CD4-positive, alpha-beta T cell treated with Interleukin-1 beta for 1 hour (primary cell): Measurements from ENCODE around the gene AK8.
A peak's percentile ranks its signal among the peaks of the same experiment; 100 is the strongest.

ENCODE experiments used
- DNase-seq, 2 donors: peaks; one replicate each; pipeline ENCODE4 v3.0.0-alpha.2; 2020 to 2022

The AK8 gene

GRCh38 chr9:132824951-132825350, 53.1 kb downstream of the AK8 start:
- DNase-seq, result no peak

GRCh38 chr9:132824151-132824550, 53.9 kb downstream of the AK8 start:
- no peak for DNase-seq

- no peak for DNase-seq
Observed at GRCh38 chr9:132823370-132824145, 54.5 kb downstream of the AK8 start.

GRCh38 chr9:132820169-132820944, 57.7 kb downstream of the AK8 start:
- DNase-seq, result no peak

GRCh38 chr9:132818588-132818987, 59.5 kb downstream of the AK8 start:
- no peak for DNase-seq

GRCh38 chr9:132814937-132815336, 63.1 kb downstream of the AK8 start:
- DNase-seq, result no peak

- no peak for DNase-seq
Observed at GRCh38 chr9:132813115-132813771, 64.8 kb downstream of the AK8 start.

- no peak for DNase-seq
Observed at GRCh38 chr9:132811985-132812384, 66.1 kb downstream of the AK8 start.

GRCh38 chr9:132810314-132810713, 67.8 kb downstream of the AK8 start:
- no peak for DNase-seq

GRCh38 chr9:132809677-132810271, 68.3 kb downstream of the AK8 start:
- DNase-seq, result no peak

GRCh38 chr9:132808645-132809044, 69.4 kb downstream of the AK8 start:
- DNase-seq, result no peak

GRCh38 chr9:132806723-132807421, 71.2 kb downstream of the AK8 start:
- no peak for DNase-seq

- no peak for DNase-seq
Observed at GRCh38 chr9:132806306-132806705, 71.8 kb downstream of the AK8 start.

- DNase-seq, result peak in 1 of 2 donors; percentile 14
Observed at GRCh38 chr9:132804576-132805295, 73.3 kb downstream of the AK8 start.

GRCh38 chr9:132802121-132802795, 75.8 kb downstream of the AK8 start:
- no peak for DNase-seq

- no peak for DNase-seq
Observed at GRCh38 chr9:132801659-132802058, 76.4 kb downstream of the AK8 start.

GRCh38 chr9:132800038-132800648, 77.9 kb downstream of the AK8 start:
- peak; percentile 72 to 74 for DNase-seq

GRCh38 chr9:132798817-132799790, 79.0 kb downstream of the AK8 start:
- no peak for DNase-seq

- DNase-seq, result no peak
Observed at GRCh38 chr9:132797861-132798659, 80.0 kb downstream of the AK8 start.
